ENCODE measurements around the gene CEACAM4.

The CEACAM4 gene

GRCh38 chr19:41649827-41650226 is 23.0 kb upstream of the CEACAM4 start:
- no peak for TF ChIP-seq CTCF (IDR thresholded peaks at IDR 0.05)
- TF ChIP-seq ZFX (IDR thresholded peaks at IDR 0.05; ENCODE audit: borderline replicate concordance): no peak
- H3K27ac ChIP-seq: no peak overlapping the region

GRCh38 chr19:41646589-41647204 is 19.8 kb upstream of the CEACAM4 start:
- no peak overlapping the region for H3K27ac ChIP-seq
- peak; percentile 82 for TF ChIP-seq CTCF (IDR thresholded peaks at IDR 0.05)
- TF ChIP-seq ZFX (IDR thresholded peaks at IDR 0.05; ENCODE audit: borderline replicate concordance): no peak

GRCh38 chr19:41641879-41642485 is 15.1 kb upstream of the CEACAM4 start:
- no peak for TF ChIP-seq ZFX (IDR thresholded peaks at IDR 0.05; ENCODE audit: borderline replicate concordance)
- peak; percentile 98 for TF ChIP-seq CTCF (IDR thresholded peaks at IDR 0.05)
- no peak overlapping the region for H3K27ac ChIP-seq

GRCh38 chr19:41638641-41639081 is 11.8 kb upstream of the CEACAM4 start:
- H3K27ac ChIP-seq: no peak overlapping the region
- no peak for TF ChIP-seq CTCF (IDR thresholded peaks at IDR 0.05)
- no peak for TF ChIP-seq ZFX (IDR thresholded peaks at IDR 0.05; ENCODE audit: borderline replicate concordance)

- H3K27ac ChIP-seq: no peak overlapping the region
- no peak for TF ChIP-seq ZFX (IDR thresholded peaks at IDR 0.05; ENCODE audit: borderline replicate concordance)
- no peak for TF ChIP-seq CTCF (IDR thresholded peaks at IDR 0.05)
Measured at GRCh38 chr19:41637484-41637883, 10.6 kb upstream of the CEACAM4 start.

GRCh38 chr19:41627966-41628675 is 1.2 kb upstream of the CEACAM4 start:
- TF ChIP-seq ZFX (IDR thresholded peaks at IDR 0.05; ENCODE audit: borderline replicate concordance): no peak
- TF ChIP-seq CTCF (IDR thresholded peaks at IDR 0.05): no peak

GRCh38 chr19:41626278-41626677 is 596 bp downstream of the CEACAM4 start:
- TF ChIP-seq ZFX (IDR thresholded peaks at IDR 0.05; ENCODE audit: borderline replicate concordance) (no peak), CTCF (IDR thresholded peaks at IDR 0.05) (no peak)
- H3K27ac ChIP-seq: no peak overlapping the region

More at GRCh38 chr19:41627966-41628675, 1.2 kb upstream of the CEACAM4 start:
- no peak overlapping the region for H3K27ac ChIP-seq
